Measurements from ENCODE around the gene MBOAT1.

MBOAT1 gene

DNA sequence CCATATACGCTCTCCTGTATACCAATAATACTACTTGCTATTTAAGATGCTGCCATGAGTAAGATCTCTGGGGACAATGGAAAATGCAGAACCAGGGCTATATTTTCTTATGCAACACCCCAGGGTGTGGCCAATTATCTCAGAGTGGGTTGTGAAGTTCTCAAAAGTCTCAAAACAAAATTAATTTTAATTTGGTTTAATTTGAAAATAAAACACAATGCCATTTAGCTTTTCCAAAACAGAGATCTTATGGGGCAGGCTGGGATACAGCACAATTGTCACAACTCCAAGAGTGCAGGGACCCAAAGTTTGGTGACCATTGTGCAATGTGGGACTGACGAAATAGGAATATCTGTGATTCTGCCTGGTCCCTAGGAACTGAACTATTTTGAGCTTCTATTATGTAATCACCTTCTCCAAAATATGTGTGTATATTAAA lies 43.1 kb downstream of the MBOAT1 start:
- H3K27ac ChIP-seq (ENCODE audit: extremely low read depth, low read depth, low read length), result no peak overlapping the region
- H3K9me3 ChIP-seq (ENCODE audit: control insufficient read depth, insufficient read depth, low read depth, low read length), result no peaks in the 10 kb centered on the region
- ChIA-PET CTCF (no interaction called here), POLR2A (no interaction called here)
- H3K36me3 ChIP-seq (ENCODE audit: control insufficient read depth in 2 of 2, insufficient read depth in 1 of 2, low read length in 2 of 2), result no peaks in the 10 kb centered on the region
- TF ChIP-seq ZBTB8A (tag by site-specific recombination; IDR thresholded peaks at IDR 0.05) (no peak), ZNF837 (tag by site-specific recombination; IDR thresholded peaks at IDR 0.05) (no peak), ZEB2 (tag by site-specific recombination; IDR thresholded peaks at IDR 0.05) (no peak), ZNF768 (tag by site-specific recombination; IDR thresholded peaks at IDR 0.05) (no peak), ZNF560 (tag by site-specific recombination; IDR thresholded peaks at IDR 0.05; ENCODE audit: borderline replicate concordance) (no peak)
- no peak overlapping the region for H3K4me3 ChIP-seq (ENCODE audit: low read depth, low read length)
- H3K4me1 ChIP-seq (ENCODE audit: control insufficient read depth, insufficient read depth, low read length), result no peaks in the 10 kb centered on the region

DNA sequence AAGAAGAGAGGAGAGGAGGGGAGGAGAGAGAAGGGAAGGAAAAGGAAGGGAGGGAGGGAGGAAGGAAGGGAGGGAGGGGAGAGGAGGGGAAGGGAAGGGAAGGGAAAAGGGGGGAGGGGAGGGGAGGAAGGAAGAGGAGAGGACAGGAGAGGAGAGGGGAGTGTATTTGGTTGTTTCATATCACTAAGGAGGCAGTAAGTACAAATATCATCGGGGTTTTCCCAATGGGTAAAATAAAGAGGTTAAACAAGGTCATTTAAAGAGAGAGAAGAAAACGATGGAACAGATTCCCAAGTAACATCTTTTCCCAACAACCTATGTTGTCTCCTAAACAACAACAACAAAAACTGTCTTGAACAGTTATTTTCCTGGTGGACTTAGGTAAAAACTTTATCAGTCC lies 43.6 kb downstream of the MBOAT1 start:
- TF ChIP-seq SP3 (tag by site-specific recombination; IDR thresholded peaks at IDR 0.05), result no peak
- TF ChIP-seq, protein P1, sequence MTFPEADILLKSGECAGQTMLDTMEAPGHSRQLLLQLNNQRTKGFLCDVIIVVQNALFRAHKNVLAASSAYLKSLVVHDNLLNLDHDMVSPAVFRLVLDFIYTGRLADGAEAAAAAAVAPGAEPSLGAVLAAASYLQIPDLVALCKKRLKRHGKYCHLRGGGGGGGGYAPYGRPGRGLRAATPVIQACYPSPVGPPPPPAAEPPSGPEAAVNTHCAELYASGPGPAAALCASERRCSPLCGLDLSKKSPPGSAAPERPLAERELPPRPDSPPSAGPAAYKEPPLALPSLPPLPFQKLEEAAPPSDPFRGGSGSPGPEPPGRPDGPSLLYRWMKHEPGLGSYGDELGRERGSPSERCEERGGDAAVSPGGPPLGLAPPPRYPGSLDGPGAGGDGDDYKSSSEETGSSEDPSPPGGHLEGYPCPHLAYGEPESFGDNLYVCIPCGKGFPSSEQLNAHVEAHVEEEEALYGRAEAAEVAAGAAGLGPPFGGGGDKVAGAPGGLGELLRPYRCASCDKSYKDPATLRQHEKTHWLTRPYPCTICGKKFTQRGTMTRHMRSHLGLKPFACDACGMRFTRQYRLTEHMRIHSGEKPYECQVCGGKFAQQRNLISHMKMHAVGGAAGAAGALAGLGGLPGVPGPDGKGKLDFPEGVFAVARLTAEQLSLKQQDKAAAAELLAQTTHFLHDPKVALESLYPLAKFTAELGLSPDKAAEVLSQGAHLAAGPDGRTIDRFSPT (tag by site-specific recombination; IDR thresholded peaks at IDR 0.05), result no peak
- TF ChIP-seq ZNF169 (tag by site-specific recombination; IDR thresholded peaks at IDR 0.05), result no peak
- no peak for TF ChIP-seq ZNF10 (tag by site-specific recombination; IDR thresholded peaks at IDR 0.05)
- CTCF ChIA-PET, result no interaction called here
- POLR2A ChIA-PET, result no interaction called here

DNA sequence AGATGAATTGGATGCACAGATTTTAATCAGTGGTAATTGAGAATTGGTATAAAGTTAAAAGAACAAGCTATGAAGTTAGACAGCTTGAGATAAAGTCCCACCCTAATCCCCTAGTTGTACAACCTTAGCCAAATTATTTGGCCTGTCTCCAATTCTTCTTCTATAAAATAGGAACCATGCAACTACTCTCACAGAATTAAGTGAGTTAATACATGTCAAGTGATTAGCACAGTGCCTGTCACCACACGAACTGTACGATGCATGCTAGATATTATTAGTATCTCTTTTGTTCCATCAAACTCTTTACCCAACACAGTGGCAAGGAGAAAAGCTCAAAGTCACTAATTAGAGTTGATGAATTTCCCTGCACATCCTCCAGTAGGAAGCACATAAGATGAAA lies 44.7 kb downstream of the MBOAT1 start:
- no peak overlapping the region for H3K4me3 ChIP-seq (ENCODE audit: low read depth, low read length)
- H3K4me1 ChIP-seq (ENCODE audit: control insufficient read depth, insufficient read depth, low read length), result no peaks in the 10 kb centered on the region
- no peak overlapping the region for H3K27ac ChIP-seq (ENCODE audit: extremely low read depth, low read depth, low read length)
- POLR2A ChIA-PET, result no interaction called here
- TF ChIP-seq HOXC10 (CRISPR knock-in tag; IDR thresholded peaks at IDR 0.05), result no peak
- no peak for TF ChIP-seq ZEB2 (tag by site-specific recombination; IDR thresholded peaks at IDR 0.05)
- TF ChIP-seq, protein P2, sequence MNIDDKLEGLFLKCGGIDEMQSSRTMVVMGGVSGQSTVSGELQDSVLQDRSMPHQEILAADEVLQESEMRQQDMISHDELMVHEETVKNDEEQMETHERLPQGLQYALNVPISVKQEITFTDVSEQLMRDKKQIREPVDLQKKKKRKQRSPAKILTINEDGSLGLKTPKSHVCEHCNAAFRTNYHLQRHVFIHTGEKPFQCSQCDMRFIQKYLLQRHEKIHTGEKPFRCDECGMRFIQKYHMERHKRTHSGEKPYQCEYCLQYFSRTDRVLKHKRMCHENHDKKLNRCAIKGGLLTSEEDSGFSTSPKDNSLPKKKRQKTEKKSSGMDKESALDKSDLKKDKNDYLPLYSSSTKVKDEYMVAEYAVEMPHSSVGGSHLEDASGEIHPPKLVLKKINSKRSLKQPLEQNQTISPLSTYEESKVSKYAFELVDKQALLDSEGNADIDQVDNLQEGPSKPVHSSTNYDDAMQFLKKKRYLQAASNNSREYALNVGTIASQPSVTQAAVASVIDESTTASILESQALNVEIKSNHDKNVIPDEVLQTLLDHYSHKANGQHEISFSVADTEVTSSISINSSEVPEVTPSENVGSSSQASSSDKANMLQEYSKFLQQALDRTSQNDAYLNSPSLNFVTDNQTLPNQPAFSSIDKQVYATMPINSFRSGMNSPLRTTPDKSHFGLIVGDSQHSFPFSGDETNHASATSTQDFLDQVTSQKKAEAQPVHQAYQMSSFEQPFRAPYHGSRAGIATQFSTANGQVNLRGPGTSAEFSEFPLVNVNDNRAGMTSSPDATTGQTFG (tag by site-specific recombination; IDR thresholded peaks at IDR 0.05; ENCODE audit: borderline replicate concordance), result no peak
- TF ChIP-seq YY2 (tag by site-specific recombination; IDR thresholded peaks at IDR 0.05), result no peak
- TF ChIP-seq ZNF843 (tag by site-specific recombination; IDR thresholded peaks at IDR 0.05), result no peak
- TF ChIP-seq, protein P3, sequence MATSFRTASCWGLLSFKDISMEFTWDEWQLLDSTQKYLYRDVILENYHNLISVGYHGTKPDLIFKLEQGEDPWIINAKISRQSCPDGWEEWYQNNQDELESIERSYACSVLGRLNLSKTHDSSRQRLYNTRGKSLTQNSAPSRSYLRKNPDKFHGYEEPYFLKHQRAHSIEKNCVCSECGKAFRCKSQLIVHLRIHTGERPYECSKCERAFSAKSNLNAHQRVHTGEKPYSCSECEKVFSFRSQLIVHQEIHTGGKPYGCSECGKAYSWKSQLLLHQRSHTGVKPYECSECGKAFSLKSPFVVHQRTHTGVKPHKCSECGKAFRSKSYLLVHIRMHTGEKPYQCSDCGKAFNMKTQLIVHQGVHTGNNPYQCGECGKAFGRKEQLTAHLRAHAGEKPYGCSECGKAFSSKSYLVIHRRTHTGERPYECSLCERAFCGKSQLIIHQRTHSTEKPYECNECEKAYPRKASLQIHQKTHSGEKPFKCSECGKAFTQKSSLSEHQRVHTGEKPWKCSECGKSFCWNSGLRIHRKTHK (tag by site-specific recombination; IDR thresholded peaks at IDR 0.05), result no peak
- no peak for TF ChIP-seq GLIS1 (tag by site-specific recombination; IDR thresholded peaks at IDR 0.05)
- no peak for TF ChIP-seq ZNF548 (tag by site-specific recombination; IDR thresholded peaks at IDR 0.05)
- TF ChIP-seq MYNN (tag by site-specific recombination; IDR thresholded peaks at IDR 0.05; ENCODE audit: borderline replicate concordance), result no peak
- CTCF ChIA-PET, result interaction anchor here (0.6 to 0.7 kb wide), 3 partner anchors 199 to 1661 kb away, joined by 3 to 4 read pairs (median 4); no protein-coding TSS in a partner anchor
- H3K9me3 ChIP-seq (ENCODE audit: control insufficient read depth, insufficient read depth, low read depth, low read length), result no peaks in the 10 kb centered on the region
- no peaks in the 10 kb centered on the region for H3K36me3 ChIP-seq (ENCODE audit: control insufficient read depth in 2 of 2, insufficient read depth in 1 of 2, low read length in 2 of 2)

More for the DNA sequence above, 43.6 kb downstream of the MBOAT1 start:
- Histone ChIP-seq H3K9me3 (ENCODE audit: control insufficient read depth, insufficient read depth, low read depth, low read length) (no peaks in the 10 kb centered on the region), H3K27ac (ENCODE audit: extremely low read depth, low read depth, low read length) (no peak overlapping the region), H3K4me3 (ENCODE audit: low read depth, low read length) (no peak overlapping the region), H3K36me3 (ENCODE audit: control insufficient read depth in 2 of 2, insufficient read depth in 1 of 2, low read length in 2 of 2) (no peaks in the 10 kb centered on the region), H3K4me1 (ENCODE audit: control insufficient read depth, insufficient read depth, low read length) (no peaks in the 10 kb centered on the region)

Data from HEK293 (cell line).